Gastrocnemius medialis (tissue), 4 donors: ENCODE measurements around the gene ADAMTSL2. TPM values are rescaled to one million over a fixed set of nuclear protein-coding genes. Genes with fewer than 3 reads are reported as not detected.

Experiments
- ATAC-seq, 2 donors: fragments of 150-250 bp; one replicate each; pipeline ENCODE4 v1.9.1; 2016
- DNase-seq, 2 donors: peaks; one replicate each; pipeline ENCODE4 v3.0.0-alpha.2; 2019
- H3K27ac ChIP-seq, 4 donors: fragments of 200-600 bp; sonication (generic); 1 replicate in 1 of 4; 2 replicates in 3 of 4; pipeline ENCODE4 v1.5.1; 2016 to 2018; ENCODE audit warnings: mild to moderate bottlenecking in 2 of 4, moderate library complexity in 1 of 4
- H3K27me3 ChIP-seq, 3 donors: fragments of 200-600 bp; sonication (generic) in 2 of 3; 1 replicate in 1 of 3; 2 replicates in 2 of 3; pipeline versions ENCODE4 v1.5.1 to v1.6.0; 2016 to 2019; ENCODE audit warnings: mild to moderate bottlenecking in 1 of 3, moderate library complexity in 1 of 3
- H3K36me3 ChIP-seq, 2 donors: fragments of 200-600 bp; sonication (generic) in 1 of 2; one replicate each; pipeline ENCODE4 v1.5.1; 2017 to 2018
- H3K4me1 ChIP-seq, 2 donors: fragments of 200-600 bp; sonication (generic) in 1 of 2; one replicate each; pipeline ENCODE4 v1.5.1; 2016 to 2017; ENCODE audit warnings: mild to moderate bottlenecking in 2 of 2
- H3K4me3 ChIP-seq, 4 donors: fragments of 200-600 bp; sonication (generic) in 3 of 4; 1 replicate in 1 of 4; 2 replicates in 3 of 4; pipeline ENCODE4 v1.5.1; 2016 to 2019; ENCODE audit warnings: mild to moderate bottlenecking in 2 of 4
- H3K9me3 ChIP-seq, 3 donors: fragments of 200-600 bp; sonication (generic) in 2 of 3; 1 replicate in 1 of 3; 2 replicates in 2 of 3; pipeline ENCODE4 v1.5.1; 2016 to 2019
- POLR2A ChIP-seq, 2 donors: fragments of 450-650 bp; IDR thresholded peaks; one replicate each; pipeline ENCODE4 v1.6.1; 2017; ENCODE audit warnings: antibody characterized with exemption in 2 of 2, mild to moderate bottlenecking in 2 of 2, moderate library complexity in 2 of 2
- in situ Hi-C, 4 donors: fragments of 200-750 bp; cut with MboI; loops; one replicate each; pipeline versions ENCODE4 v1.15.0 to v1.8.0; 2017; ENCODE audit warnings: low sequenced_read_pairs in 4 of 4
- intact Hi-C: fragments of 100-400 bp; cut with DNase I; formaldehyde crosslinking; loops from one replicate; pipeline ENCODE4 v1.15.1; 2023; ENCODE audit warnings: low total_unique reads
- total RNA-seq, 4 donors: library from RNA; depleted of rRNA; stranded (reverse); fragments of >200 nt; gene quantifications; one replicate each; pipeline versions ENCODE4 v1.1.0 to v1.2.3, GENCODE V29; 2016
- TF ChIP-seq, protein P1 (sequence below), 5 experiments: fragments of 450-650 bp in 3 of 5; fragments of 200-600 bp in 2 of 5; sonication (generic) in 2 of 5; IDR thresholded peaks in 4 of 5; conservative IDR thresholded peaks in 1 of 5; 1 replicate in 4 of 5; 2 replicates in 1 of 5; pipeline ENCODE4 v1.5.1; 2016 to 2019; ENCODE audit warnings: antibody characterized with exemption in 5 of 5, mild to moderate bottlenecking in 3 of 5, moderate library complexity in 3 of 5

Gene ADAMTSL2
- total RNA-seq, 4 donors from 2014 or later = 0.10 to 1.8 (median 0.44) TPM

DNA sequence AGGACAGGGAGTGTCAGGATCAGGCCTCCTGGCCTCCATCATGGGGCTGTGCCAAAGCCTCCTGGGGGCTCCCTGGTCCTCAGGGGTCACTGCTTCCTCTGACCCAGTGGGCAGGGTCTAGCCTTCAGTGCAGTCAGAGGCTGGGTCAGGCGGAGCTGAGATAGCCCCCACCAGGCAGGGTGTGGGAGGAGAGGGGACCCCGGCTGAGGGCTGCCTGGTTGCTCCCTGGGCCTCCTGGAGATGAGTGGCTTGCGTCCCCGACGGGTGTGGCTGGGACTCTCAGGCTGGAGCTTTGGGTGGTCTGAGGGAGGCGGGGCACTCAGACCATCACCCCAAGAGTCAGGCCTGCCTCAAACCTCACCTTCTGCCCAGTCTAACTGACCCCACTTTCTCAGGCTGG lies 53.0 kb downstream of the ADAMTSL2 start:
- no peak overlapping the region for H3K4me3 ChIP-seq
- no peaks in the 10 kb centered on the region for H3K36me3 ChIP-seq
- no peak overlapping the region for H3K27ac ChIP-seq
- ATAC-seq = no peak
- H3K4me1 ChIP-seq = no peaks in the 10 kb centered on the region
- peaks cover 31 to 45% (median 44%) of the 10 kb centered on the region in 3 donors for H3K27me3 ChIP-seq
- intact Hi-C loops (no loop called here), in situ Hi-C loops (no loop called here)
- TF ChIP-seq, protein P1, sequence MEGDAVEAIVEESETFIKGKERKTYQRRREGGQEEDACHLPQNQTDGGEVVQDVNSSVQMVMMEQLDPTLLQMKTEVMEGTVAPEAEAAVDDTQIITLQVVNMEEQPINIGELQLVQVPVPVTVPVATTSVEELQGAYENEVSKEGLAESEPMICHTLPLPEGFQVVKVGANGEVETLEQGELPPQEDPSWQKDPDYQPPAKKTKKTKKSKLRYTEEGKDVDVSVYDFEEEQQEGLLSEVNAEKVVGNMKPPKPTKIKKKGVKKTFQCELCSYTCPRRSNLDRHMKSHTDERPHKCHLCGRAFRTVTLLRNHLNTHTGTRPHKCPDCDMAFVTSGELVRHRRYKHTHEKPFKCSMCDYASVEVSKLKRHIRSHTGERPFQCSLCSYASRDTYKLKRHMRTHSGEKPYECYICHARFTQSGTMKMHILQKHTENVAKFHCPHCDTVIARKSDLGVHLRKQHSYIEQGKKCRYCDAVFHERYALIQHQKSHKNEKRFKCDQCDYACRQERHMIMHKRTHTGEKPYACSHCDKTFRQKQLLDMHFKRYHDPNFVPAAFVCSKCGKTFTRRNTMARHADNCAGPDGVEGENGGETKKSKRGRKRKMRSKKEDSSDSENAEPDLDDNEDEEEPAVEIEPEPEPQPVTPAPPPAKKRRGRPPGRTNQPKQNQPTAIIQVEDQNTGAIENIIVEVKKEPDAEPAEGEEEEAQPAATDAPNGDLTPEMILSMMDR (IDR thresholded peaks at IDR 0.05 in 4 of 5, conservative IDR thresholded peaks at IDR 0.05 in 1 of 5) = no peak
- no peak for TF ChIP-seq POLR2A (IDR thresholded peaks at IDR 0.05)
- no peak for DNase-seq
- no peaks in the 10 kb centered on the region for H3K9me3 ChIP-seq

DNA sequence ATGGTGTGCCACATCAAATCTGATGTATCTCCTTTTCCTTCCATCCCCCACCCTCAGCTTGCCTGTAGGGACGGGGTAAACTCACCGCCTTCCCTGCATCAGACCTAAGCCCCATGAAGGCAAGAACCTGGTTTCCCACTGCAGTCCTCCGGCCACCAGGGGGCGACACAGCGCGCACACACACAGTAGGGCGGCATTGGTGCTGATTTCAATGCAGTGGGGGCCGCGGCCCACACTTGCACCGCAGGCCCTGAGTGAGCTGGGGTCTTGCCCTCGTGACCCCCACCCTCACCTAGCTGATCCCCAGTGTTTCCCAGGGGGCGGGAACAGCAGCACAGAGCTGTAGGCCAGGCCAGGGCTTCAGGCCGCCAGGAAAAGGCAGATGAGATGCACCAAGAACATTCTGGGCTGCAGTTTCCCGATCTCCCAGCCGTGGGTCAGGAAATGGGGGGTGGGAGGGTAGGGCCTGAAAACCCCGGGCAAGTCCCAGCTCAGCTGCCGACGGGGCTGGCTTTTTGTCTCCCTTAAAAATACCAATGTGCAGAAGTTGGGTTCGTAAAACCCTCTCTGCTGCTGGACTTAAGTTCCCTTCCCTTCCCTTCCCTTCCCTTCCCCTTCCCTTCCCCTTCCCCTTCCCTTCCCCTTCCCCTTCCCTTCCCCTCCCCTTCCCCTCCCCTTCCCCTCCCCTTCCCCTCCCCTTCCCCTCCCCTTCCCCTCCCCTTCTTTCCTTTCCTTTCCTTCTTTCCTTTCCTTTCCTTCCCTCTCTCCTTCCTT lies 55.1 kb downstream of the ADAMTSL2 start:
- Histone ChIP-seq H3K36me3 (no peaks in the 10 kb centered on the region), H3K27ac (no peak overlapping the region), H3K4me1 (no peaks in the 10 kb centered on the region), H3K9me3 (no peaks in the 10 kb centered on the region), H3K27me3 (peaks cover 29 to 36% (median 31%) of the 10 kb centered on the region in 3 donors), H3K4me3 (no peak overlapping the region)
- in situ Hi-C loops (no loop called here), intact Hi-C loops (no loop called here)
- ATAC-seq (no peak), DNase-seq (no peak)
- TF ChIP-seq POLR2A (IDR thresholded peaks at IDR 0.05) = no peak
- TF ChIP-seq, protein P1 (IDR thresholded peaks at IDR 0.05 in 4 of 5, conservative IDR thresholded peaks at IDR 0.05 in 1 of 5) = peak in 2 of 5 experiments; percentile 16 to 43

GRCh38 chr9:133590231-133590855 lies 55.8 kb downstream of the ADAMTSL2 start:
- in situ Hi-C loops (no loop called here), intact Hi-C loops (no loop called here)
- Histone ChIP-seq H3K27ac (no peak overlapping the region), H3K9me3 (no peaks in the 10 kb centered on the region), H3K27me3 (peaks cover 22 to 30% (median 29%) of the 10 kb centered on the region in 3 donors), H3K4me1 (no peaks in the 10 kb centered on the region), H3K4me3 (no peak overlapping the region), H3K36me3 (no peaks in the 10 kb centered on the region)
- DNase-seq (no peak), ATAC-seq (no peak)
- TF ChIP-seq POLR2A (IDR thresholded peaks at IDR 0.05) = no peak
- TF ChIP-seq, protein P1 (IDR thresholded peaks at IDR 0.05 in 4 of 5, conservative IDR thresholded peaks at IDR 0.05 in 1 of 5) = no peak

GRCh38 chr9:133591116-133591910 lies 56.8 kb downstream of the ADAMTSL2 start:
- Histone ChIP-seq H3K27me3 (peaks cover 13 to 24% (median 20%) of the 10 kb centered on the region in 3 donors), H3K27ac (no peak overlapping the region), H3K36me3 (no peaks in the 10 kb centered on the region), H3K9me3 (no peaks in the 10 kb centered on the region), H3K4me3 (no peak overlapping the region), H3K4me1 (no peaks in the 10 kb centered on the region)
- intact Hi-C loops (no loop called here), in situ Hi-C loops (no loop called here)
- TF ChIP-seq POLR2A (IDR thresholded peaks at IDR 0.05) = no peak
- TF ChIP-seq, protein P1 (IDR thresholded peaks at IDR 0.05 in 4 of 5, conservative IDR thresholded peaks at IDR 0.05 in 1 of 5) = no peak
- ATAC-seq = no peak
- DNase-seq = no peak
